Hepatocyte (in vitro differentiated cells): ENCODE data around the gene SUN2.

Experiments
- EZH2 ChIP-seq: fragments of 200-600 bp; sonication (generic); IDR thresholded peaks from 2 replicates; pipeline ENCODE4 v1.6.1; 2016; ENCODE audit warnings: antibody characterized with exemption, mild to moderate bottlenecking, borderline replicate concordance
- EZH2phosphoT487 ChIP-seq: fragments of 200-600 bp; sonication (generic); IDR thresholded peaks from one replicate; pipeline ENCODE4 v1.6.1; 2018; ENCODE audit warnings: antibody characterized with exemption, mild to moderate bottlenecking, low read depth, moderate library complexity; ENCODE audit not compliant: unreplicated experiment, severe bottlenecking
- TF ChIP-seq, protein P1 (sequence below): fragments of 200-600 bp; sonication (generic); IDR thresholded peaks from 2 replicates; pipeline ENCODE4 v1.5.1; 2016; ENCODE audit warnings: antibody characterized with exemption, mild to moderate bottlenecking; ENCODE audit not compliant: poor library complexity

DNA sequence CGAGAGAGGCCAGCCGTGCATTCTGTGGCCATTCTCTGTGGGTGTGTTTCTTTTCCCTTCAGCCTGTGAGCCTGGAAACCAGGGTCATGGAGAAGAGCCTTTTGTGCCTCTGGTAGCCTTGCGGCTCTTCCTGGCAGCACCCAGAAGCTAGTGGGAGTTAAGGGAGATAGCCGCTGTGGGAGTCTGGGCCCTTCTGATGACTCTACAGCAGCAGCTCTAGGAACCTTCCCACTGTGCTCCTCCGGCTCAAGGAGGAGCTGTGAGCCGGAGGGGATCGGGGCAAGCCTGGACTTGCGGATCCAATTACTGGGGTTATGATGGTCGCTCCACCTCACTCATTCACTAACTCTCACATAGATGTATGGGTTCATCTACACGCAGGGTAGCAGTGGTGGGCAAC lies 39.5 kb downstream of the SUN2 start:
- TF ChIP-seq, protein P1, sequence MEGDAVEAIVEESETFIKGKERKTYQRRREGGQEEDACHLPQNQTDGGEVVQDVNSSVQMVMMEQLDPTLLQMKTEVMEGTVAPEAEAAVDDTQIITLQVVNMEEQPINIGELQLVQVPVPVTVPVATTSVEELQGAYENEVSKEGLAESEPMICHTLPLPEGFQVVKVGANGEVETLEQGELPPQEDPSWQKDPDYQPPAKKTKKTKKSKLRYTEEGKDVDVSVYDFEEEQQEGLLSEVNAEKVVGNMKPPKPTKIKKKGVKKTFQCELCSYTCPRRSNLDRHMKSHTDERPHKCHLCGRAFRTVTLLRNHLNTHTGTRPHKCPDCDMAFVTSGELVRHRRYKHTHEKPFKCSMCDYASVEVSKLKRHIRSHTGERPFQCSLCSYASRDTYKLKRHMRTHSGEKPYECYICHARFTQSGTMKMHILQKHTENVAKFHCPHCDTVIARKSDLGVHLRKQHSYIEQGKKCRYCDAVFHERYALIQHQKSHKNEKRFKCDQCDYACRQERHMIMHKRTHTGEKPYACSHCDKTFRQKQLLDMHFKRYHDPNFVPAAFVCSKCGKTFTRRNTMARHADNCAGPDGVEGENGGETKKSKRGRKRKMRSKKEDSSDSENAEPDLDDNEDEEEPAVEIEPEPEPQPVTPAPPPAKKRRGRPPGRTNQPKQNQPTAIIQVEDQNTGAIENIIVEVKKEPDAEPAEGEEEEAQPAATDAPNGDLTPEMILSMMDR = no peak
- no peak for TF ChIP-seq EZH2
- TF ChIP-seq EZH2phosphoT487 = no peak
